GM12891 (cell line): ENCODE results near the gene PTPRQ.
"Not testable (repeated sequence)": the region's sequence is repeated elsewhere in the genome, so short reads cannot be mapped to it uniquely, and the experiment has no call there.

Experiments
- DNase-seq: peaks from one replicate; pipeline ENCODE4 v3.0.0; 2011; ENCODE audit warnings: low spot score; ENCODE audit not compliant: insufficient read length
- FAIRE-seq: peaks from 2 replicates; lab custom pipeline; 2011; peaks lifted over from hg19 to GRCh38; lab: Jason Lieb, UNC
- PAX5 ChIP-seq: IDR thresholded peaks from 2 replicates; pipeline ENCODE4 v1.6.1; 2011; ENCODE audit warnings: low read length, moderate library complexity, mild to moderate bottlenecking; ENCODE audit not compliant: insufficient read depth, severe bottlenecking
- POLR2A ChIP-seq: IDR thresholded peaks from 2 replicates; pipeline ENCODE4 v1.6.1; 2011; ENCODE audit warnings: low read depth, low read length, control low read depth
- POLR2AphosphoS5 ChIP-seq: IDR thresholded peaks from 2 replicates; pipeline ENCODE4 v1.6.1; 2011; ENCODE audit warnings: low read depth, low read length, control low read depth
- POU2F2 ChIP-seq: IDR thresholded peaks from 2 replicates; pipeline ENCODE4 v1.6.1; 2011; ENCODE audit warnings: low read depth, mild to moderate bottlenecking, control low read depth, low read length, moderate library complexity
- SPI1 ChIP-seq: IDR thresholded peaks from 2 replicates; pipeline ENCODE4 v1.6.1; 2011; ENCODE audit warnings: low read depth, low read length, control low read depth
- TAF1 ChIP-seq: IDR thresholded peaks from 2 replicates; pipeline ENCODE4 v1.6.1; 2011; ENCODE audit warnings: low read depth, low read length, control low read depth

PTPRQ gene

DNA sequence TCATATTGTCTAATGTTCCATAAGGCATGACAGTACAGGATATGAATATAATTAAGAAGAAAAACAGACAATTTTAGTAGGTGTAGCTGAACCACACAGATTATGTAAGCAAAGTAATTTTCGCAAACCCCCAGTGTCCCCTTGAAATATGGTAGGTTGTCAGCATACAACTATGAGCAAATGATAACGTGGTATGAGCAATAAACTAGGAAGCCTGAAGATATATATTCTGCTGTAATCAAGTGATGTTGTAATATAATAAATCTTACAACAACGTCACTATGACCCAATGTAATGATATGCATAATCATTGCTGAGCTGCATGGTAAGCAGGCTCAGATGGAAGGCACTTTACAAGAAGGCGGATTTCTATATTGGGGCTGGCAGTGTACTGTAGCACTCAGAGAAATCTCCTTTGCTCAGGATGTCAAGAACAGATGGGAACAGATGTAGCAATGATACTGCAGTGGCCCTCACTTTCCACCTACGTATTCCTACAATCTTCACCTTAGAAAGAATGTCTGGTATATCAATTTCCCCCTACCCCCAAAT, 215.6 kb downstream of the PTPRQ start:
- DNase-seq = no peak
- no peak for TF ChIP-seq POLR2AphosphoS5
- no peak for TF ChIP-seq POLR2A
- TF ChIP-seq POU2F2 = no peak
- no peak for TF ChIP-seq TAF1
- TF ChIP-seq PAX5 = no peak
- TF ChIP-seq SPI1 = no peak
- FAIRE-seq = no peak

DNA sequence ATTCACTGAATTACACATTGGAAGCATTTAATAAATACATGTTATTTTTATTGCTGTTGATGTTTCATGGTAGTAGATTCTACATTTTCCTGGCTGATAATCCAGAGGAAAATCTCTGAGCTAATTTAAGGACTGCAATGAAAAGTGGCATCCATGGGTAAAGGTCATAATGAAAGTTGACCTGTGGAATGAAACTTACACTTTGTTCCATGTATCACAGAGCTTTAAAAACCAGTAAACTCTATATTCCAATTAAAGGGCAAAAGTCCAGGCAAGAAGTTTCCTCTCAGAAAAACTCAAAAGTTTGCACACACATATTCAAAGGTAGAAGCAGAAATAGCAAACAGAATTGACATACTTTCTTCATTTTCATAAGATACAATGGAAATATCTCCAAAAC, 218.6 kb downstream of the PTPRQ start:
- no peak for FAIRE-seq

DNA sequence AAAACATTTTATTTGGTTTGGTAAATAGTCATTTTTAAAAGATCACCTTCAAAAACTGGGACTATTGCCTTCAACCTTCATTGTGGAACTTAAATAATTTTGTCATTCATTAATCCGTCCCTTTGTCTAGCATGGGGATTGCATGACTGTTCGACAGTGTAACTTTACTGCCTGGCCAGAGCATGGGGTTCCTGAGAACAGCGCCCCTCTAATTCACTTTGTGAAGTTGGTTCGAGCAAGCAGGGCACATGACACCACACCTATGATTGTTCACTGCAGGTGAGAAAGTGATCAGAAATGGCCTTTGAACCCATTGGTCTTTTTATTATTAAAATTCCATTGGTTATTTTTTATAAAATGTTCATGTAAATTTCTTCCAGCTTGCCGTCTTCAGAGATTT, 226.2 kb downstream of the PTPRQ start:
- FAIRE-seq = no peak
- DNase-seq = no peak
- TF ChIP-seq POU2F2 = no peak
- no peak for TF ChIP-seq TAF1

More for the DNA sequence above, 218.6 kb downstream of the PTPRQ start:
- DNase-seq = no peak
- no peak for TF ChIP-seq POLR2AphosphoS5
- no peak for TF ChIP-seq POLR2A

DNA sequence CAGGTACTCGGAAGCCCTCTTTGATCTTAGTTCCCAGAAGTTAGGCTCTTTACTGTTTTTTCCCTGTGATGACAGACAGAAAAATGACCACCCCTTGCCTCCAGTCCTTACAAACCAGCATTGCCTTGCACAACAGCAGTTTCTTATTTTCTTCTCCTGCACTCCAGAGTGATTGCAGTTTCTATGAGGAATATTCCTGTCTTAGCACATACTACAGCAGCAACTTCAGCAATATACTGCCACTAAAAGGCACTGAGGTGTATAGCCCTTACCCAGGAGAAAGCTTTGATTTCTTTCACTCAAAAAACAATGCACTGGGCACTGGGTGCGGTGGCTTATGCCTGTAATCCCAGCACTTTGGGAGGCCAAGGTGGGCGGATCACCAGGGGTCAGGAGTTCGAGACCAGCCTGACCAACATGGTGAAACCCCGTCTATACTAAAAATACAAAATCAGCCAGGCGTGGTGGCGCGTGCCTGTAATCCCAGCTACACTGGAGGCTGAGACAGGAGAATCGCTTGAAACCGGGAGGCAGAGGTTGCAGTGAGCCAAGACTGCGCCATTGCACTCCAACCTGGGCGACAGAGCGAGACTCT, 232.1 kb downstream of the PTPRQ start:
- not testable (repeated sequence) for FAIRE-seq, DNase-seq

DNA sequence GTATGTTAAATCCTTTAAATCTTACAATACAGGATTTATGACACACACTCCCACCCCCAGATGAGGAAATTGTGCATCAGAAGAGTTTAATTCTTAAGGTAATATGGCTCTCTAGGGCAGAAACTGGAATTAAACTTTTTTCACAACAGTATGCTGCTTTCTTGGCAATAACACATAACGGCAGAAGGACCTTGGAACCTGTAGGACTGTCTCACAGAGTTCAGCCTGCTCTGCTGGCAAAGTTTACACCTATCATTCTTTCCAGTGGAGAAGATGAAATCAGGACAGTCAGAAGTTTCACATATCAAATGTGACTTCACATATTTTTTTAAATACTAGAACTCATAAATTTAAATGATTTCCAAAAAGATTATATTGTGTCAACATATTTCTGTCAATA, 232.8 kb downstream of the PTPRQ start:
- no peak for DNase-seq
- TF ChIP-seq PAX5 = no peak
- no peak for TF ChIP-seq POLR2AphosphoS5
- no peak for TF ChIP-seq POU2F2
- no peak for TF ChIP-seq SPI1
- no peak for TF ChIP-seq TAF1
- TF ChIP-seq POLR2A = no peak
- FAIRE-seq = no peak

DNA sequence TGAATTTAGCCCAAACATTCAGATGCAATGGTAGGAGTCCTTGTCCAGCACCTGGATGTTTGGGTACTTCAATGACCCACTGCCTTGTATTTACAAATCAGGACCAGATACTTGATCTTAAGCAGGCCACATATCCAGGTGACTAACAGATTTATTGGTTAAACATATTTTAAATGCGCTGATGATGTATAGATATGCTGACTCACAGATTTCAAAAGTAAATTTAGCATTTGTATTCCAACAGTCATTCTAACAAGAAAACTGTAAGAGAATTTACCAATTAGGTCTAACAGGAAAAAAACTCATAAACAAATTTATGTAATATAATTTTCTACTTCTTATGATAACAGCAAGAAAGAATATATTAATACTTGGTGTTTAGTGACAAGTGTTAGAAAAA, 234.0 kb downstream of the PTPRQ start:
- no peak for DNase-seq
- FAIRE-seq = no peak
- TF ChIP-seq POLR2AphosphoS5 = no peak
- TF ChIP-seq SPI1 = no peak
- TF ChIP-seq TAF1 = no peak
- TF ChIP-seq PAX5 = no peak
- TF ChIP-seq POLR2A = no peak
- TF ChIP-seq POU2F2 = no peak

DNA sequence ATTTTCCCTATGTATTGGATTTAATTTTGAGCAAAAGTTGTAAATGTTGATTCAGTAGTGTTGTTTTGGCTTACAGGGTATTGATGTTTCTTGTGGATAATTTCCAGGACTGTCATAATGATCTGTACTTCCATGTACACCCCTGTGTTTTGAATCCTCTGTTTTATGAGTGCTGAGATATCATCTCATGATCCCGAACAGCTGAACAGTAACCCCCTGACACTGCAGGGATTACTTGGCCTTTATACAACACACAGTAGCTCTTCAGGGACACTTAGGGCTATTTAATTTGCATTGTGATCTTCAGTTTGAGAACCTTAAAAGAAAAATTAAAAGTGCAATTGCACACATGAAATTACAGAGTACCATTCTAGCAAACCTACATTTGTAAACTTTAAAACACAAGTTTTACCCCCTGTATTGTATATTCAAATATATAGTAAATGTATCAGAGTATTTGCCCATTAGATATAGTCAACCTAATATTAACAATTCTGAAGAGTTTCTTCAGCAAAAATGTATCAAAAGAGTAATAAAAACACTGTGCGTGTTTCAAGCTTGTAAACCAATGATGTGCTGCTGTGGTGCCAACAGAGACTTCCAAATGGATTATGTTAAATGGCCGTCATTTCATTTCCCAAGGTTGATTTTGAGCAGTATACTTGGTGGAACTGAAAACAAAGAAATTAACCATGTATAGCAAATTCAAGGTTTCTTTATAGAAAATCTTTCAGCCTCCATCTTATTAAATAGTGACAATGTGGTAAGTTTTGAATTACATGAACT, 235.5 kb downstream of the PTPRQ start:
- FAIRE-seq = no peak
- DNase-seq = no peak
- TF ChIP-seq SPI1 = no peak
- no peak for TF ChIP-seq POLR2AphosphoS5
- TF ChIP-seq TAF1 = no peak
- no peak for TF ChIP-seq PAX5
- TF ChIP-seq POU2F2 = no peak
- no peak for TF ChIP-seq POLR2A

DNA sequence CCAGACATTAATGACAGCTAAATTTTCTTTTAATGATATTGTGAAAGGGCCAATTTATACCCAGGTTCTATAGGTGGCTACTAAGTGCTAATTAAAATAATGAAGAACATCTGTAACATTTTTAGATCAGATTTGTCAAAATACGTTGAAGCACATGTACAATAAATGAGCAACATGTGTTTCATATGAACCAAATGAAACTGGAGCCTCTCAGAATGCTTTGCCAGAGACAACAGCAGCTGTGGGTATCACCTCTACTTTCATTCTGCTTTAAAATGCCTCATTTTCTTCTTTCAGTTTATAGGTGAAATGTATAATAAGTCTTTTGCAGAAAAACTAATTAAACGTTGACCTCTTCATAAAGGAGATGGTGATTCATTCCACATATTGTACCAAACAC, 237.3 kb downstream of the PTPRQ start:
- FAIRE-seq = no peak
- DNase-seq = no peak
- no peak for TF ChIP-seq PAX5
- no peak for TF ChIP-seq POLR2A
- TF ChIP-seq POLR2AphosphoS5 = no peak
- TF ChIP-seq POU2F2 = no peak
- TF ChIP-seq SPI1 = no peak
- no peak for TF ChIP-seq TAF1

DNA sequence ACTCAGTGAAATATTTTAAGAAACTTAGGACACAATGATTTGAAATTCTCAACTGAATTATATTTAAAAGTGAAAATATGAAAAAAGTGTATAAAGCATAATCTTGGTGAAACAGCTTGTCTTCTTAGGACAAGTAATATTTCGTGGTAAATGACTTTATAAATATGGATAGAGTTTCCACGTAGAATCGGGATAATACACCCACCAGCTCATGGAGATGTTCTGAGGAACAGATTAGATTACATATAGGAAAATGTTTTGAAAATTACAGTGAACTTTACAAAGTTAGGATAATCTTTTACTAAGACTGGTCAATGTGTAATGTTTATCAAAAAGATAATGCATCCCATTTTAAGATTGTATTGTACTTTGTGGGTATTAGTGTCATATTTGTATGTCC, 237.8 kb downstream of the PTPRQ start:
- DNase-seq (no peak), FAIRE-seq (no peak)
- TF ChIP-seq SPI1 (no peak), POLR2AphosphoS5 (no peak), POLR2A (no peak), PAX5 (no peak), TAF1 (no peak), POU2F2 (no peak)

DNA sequence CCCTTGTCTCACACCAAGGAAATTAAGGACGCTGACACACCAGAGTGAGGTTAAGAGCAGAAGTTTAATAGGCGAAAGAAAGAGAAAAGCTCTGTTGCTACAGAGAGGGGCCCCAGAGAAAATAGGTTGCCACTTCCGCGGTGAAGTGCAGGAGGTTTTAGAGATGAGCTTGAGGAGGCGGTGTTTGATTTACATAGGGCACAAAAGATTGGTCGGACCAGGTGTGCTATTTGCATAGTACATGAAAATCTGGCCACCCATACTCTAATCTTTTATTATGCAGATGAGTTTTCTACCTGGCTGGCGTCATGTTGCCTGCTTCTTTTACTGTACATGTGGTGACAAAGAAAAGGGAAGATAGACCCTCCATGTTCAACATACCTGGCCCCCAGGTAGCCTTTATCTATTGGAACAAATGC, 240.1 kb downstream of the PTPRQ start:
- DNase-seq (no peak), FAIRE-seq (no peak)
- no peak for TF ChIP-seq POLR2AphosphoS5
- no peak for TF ChIP-seq POLR2A
- TF ChIP-seq POU2F2 = no peak
- no peak for TF ChIP-seq PAX5
- TF ChIP-seq SPI1 = no peak
- TF ChIP-seq TAF1 = no peak
